Spleen (tissue), 7 donors: ENCODE data around the gene PXMP4.

ENCODE experiments used
- CTCF ChIP-seq, 11 experiments: fragments of 200-600 bp in 7 of 11; fragments of 450-650 bp in 4 of 11; sonication (generic) in 4 of 11; IDR thresholded peaks in 8 of 11; conservative IDR thresholded peaks in 3 of 11; 1 replicate in 7 of 11; 2 replicates in 4 of 11; pipeline versions ENCODE4 v1.4.0 to v1.8.0; 2016 to 2021; ENCODE audit warnings: antibody characterized with exemption in 11 of 11, inconsistent platforms in 4 of 11, mild to moderate bottlenecking in 1 of 11
- POLR2A ChIP-seq, 3 donors: fragments of 450-650 bp; IDR thresholded peaks; one replicate each; pipeline ENCODE4 v1.5.1; 2017; ENCODE audit warnings: antibody characterized with exemption in 3 of 3, mild to moderate bottlenecking in 1 of 3
- POLR2AphosphoS5 ChIP-seq, 3 donors: sonication (generic); formaldehyde crosslinking; IDR thresholded peaks; one replicate each; pipeline ENCODE4 v1.5.1; 2017; ENCODE audit warnings: antibody characterized with exemption in 3 of 3
- donor health status: DM: no; HTN: no; CAD: no; lungs with moderate emphysema.
- donor health status: DM: no; HTN: no; CAD: no.
- donor health status: DM: no; HTN: no; CAD: no.

- TF ChIP-seq POLR2A (IDR thresholded peaks at IDR 0.05) (no peak), CTCF (IDR thresholded peaks at IDR 0.05 in 8 of 11, conservative IDR thresholded peaks at IDR 0.05 in 3 of 11) (peak; percentile 69 to 97 (median 91)), POLR2AphosphoS5 (IDR thresholded peaks at IDR 0.05) (peak; percentile 49 to 81 (median 56))
These were observed 11.6 kb upstream of the PXMP4 start, which contains the start of gene ZNF341 for GRCh38 chr20:33731693-33732165.
